Measurements from ENCODE around the gene MLLT1. TPM values are rescaled to one million over a fixed set of nuclear protein-coding genes. Genes with fewer than 3 reads are reported as not detected.

The MLLT1 gene
- total and polyA plus RNA-seq, 10 donors, result 10.1 to 57.2 (median 25.1) TPM

DNA sequence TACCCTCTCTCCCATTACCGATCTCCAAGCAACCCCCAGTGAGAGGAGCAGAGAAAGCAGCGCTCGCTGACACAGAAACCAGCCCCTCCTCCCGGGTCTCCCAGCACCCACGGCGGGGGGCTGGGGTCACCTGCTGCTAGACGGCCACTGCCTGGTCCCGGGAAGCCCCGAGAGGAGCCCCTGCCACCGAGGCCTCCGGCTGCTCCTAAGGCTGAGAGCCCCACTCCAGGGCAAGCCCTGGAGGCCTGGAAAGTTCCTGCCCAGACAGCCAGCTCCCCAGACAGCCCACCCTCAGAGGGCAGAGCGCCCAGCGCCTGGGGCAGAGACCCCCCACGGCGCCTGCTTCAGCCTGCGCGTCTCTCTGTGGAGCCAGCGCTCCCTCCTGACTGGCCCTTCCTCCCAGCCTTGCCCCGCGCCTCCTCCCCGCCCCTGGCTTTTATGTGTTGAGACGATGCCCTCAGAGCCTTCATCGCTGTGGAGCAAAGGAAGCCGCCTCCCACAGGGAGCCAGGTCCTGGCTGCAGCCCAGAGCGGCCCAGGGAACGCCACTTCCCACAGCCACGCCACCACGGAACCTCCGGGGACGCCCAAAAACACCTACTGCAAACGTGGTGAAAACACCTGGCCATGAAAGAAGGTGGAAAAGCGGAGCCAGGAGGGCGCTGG is 51.1 kb downstream of the MLLT1 start:
- peaks cover 0 to 72% (median 34%) of the 10 kb centered on the region in 6 donors for H3K36me3 ChIP-seq

DNA sequence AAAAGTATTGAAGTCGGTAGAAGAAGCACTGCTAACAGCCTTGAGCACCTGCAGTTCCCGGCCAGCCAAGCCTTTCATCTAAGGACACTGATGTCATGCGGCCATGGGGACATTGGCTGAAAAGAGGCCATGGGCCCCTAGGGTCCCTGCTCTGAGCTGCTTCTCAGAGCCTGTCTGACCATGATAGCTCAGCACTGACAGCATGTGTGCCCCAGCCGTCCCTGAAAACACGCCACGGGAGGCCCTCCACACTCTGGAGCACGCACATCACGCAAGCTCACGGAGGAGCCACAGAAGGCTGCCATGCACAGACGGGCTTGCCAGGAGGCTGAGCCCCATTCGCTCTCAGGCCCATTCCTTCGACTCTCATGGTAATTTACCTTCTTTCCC is 51.8 kb downstream of the MLLT1 start:
- H3K27me3 ChIP-seq (replicated peaks in 1 of 7), result no peaks in the 10 kb centered on the region
- intact Hi-C loops (cut with DNase I; ENCODE audit: low total_unique reads), result no loop called here
- H3K4me1 ChIP-seq, result peaks cover 0 to 52% (median 14%) of the 10 kb centered on the region in 6 donors
- peaks cover 0 to 80% (median 35%) of the 10 kb centered on the region in 6 donors for H3K36me3 ChIP-seq
- TF ChIP-seq POLR2A (IDR thresholded peaks at IDR 0.05) (no peak), POLR2AphosphoS5 (IDR thresholded peaks at IDR 0.05) (no peak)
- TF ChIP-seq, protein P1, sequence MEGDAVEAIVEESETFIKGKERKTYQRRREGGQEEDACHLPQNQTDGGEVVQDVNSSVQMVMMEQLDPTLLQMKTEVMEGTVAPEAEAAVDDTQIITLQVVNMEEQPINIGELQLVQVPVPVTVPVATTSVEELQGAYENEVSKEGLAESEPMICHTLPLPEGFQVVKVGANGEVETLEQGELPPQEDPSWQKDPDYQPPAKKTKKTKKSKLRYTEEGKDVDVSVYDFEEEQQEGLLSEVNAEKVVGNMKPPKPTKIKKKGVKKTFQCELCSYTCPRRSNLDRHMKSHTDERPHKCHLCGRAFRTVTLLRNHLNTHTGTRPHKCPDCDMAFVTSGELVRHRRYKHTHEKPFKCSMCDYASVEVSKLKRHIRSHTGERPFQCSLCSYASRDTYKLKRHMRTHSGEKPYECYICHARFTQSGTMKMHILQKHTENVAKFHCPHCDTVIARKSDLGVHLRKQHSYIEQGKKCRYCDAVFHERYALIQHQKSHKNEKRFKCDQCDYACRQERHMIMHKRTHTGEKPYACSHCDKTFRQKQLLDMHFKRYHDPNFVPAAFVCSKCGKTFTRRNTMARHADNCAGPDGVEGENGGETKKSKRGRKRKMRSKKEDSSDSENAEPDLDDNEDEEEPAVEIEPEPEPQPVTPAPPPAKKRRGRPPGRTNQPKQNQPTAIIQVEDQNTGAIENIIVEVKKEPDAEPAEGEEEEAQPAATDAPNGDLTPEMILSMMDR (IDR thresholded peaks at IDR 0.05 in 8 of 11, conservative IDR thresholded peaks at IDR 0.05 in 3 of 11), result no peak
- peak; percentile 67 for DNase-seq
- H3K4me3 ChIP-seq, result no peak overlapping the region
- H3K9me3 ChIP-seq, result no peaks in the 10 kb centered on the region
- WGBS, 5 donors, result 83 to 87% (median 86%) methylated on average over 12 of the region's 12 CpGs
- no peak overlapping the region for H3K27ac ChIP-seq

More for the DNA sequence above, 51.1 kb downstream of the MLLT1 start:
- no peak overlapping the region for H3K27ac ChIP-seq
- intact Hi-C loops (cut with DNase I; ENCODE audit: low total_unique reads), result no loop called here
- 83 to 87% (median 87%) methylated on average over 29 to 33 of the region's 33 CpGs for WGBS, 5 donors
- no peaks in the 10 kb centered on the region for H3K9me3 ChIP-seq
- no peak overlapping the region for H3K4me3 ChIP-seq
- no peaks in the 10 kb centered on the region for H3K27me3 ChIP-seq (replicated peaks in 1 of 7)
- peak; percentile 65 for DNase-seq
- H3K4me1 ChIP-seq, result peaks cover 0 to 52% (median 16%) of the 10 kb centered on the region in 6 donors
- TF ChIP-seq POLR2AphosphoS5 (IDR thresholded peaks at IDR 0.05), result peak in 1 of 3 donors; percentile 26
- TF ChIP-seq POLR2A (IDR thresholded peaks at IDR 0.05), result no peak

DNA sequence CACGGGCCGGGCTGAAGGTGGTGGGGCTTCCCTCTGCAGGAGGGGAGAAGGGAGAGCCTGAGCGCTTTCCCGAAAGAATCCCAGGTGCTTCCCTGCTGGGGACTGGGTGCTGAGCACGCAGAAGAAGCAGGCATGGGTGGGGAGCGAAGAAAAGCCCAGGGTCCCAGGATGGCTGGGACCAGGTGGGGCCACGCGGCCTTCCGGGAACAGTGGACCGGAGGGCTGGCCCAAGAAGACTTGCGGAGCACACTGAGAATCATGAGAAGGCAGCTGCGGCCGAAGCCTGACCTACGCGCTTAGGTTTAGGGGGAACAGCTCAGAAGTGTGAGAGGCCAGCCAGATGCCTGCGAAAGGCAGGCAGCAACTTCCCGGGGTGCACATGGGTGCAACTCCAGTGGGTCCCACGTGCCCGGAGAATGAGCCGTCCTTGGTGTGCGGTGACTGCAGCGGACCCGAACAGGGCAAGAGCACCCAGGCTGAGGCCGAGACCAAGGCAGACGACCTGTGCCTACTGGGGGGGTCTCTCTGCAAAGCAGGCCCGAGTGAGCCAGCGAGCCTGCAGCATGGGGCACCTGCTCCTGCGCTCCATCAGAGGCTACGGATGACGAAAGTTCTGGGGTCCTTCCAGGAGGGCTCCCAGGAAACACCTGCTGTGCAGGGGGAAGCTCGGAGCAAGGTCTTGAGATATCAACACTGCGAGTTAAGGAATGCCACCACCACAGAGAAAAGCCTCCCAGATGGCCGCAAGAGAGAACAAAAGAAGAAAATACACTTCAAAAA is 52.4 kb downstream of the MLLT1 start:
- Histone ChIP-seq H3K4me3 (no peak overlapping the region), H3K9me3 (no peaks in the 10 kb centered on the region), H3K27me3 (replicated peaks in 1 of 7) (no peaks in the 10 kb centered on the region), H3K4me1 (peaks cover 0 to 52% (median 14%) of the 10 kb centered on the region in 6 donors), H3K36me3 (peaks cover 0 to 86% (median 38%) of the 10 kb centered on the region in 6 donors), H3K27ac (no peak overlapping the region)
- TF ChIP-seq POLR2A (IDR thresholded peaks at IDR 0.05) (no peak), POLR2AphosphoS5 (IDR thresholded peaks at IDR 0.05) (no peak)
- TF ChIP-seq, protein P1 (IDR thresholded peaks at IDR 0.05 in 8 of 11, conservative IDR thresholded peaks at IDR 0.05 in 3 of 11), result no peak
- intact Hi-C loops (cut with DNase I; ENCODE audit: low total_unique reads), result no loop called here
- WGBS, 5 donors, result 86 to 94% (median 91%) methylated on average over 23 to 33 of the region's 33 CpGs
- peak; percentile 62 for DNase-seq

DNA sequence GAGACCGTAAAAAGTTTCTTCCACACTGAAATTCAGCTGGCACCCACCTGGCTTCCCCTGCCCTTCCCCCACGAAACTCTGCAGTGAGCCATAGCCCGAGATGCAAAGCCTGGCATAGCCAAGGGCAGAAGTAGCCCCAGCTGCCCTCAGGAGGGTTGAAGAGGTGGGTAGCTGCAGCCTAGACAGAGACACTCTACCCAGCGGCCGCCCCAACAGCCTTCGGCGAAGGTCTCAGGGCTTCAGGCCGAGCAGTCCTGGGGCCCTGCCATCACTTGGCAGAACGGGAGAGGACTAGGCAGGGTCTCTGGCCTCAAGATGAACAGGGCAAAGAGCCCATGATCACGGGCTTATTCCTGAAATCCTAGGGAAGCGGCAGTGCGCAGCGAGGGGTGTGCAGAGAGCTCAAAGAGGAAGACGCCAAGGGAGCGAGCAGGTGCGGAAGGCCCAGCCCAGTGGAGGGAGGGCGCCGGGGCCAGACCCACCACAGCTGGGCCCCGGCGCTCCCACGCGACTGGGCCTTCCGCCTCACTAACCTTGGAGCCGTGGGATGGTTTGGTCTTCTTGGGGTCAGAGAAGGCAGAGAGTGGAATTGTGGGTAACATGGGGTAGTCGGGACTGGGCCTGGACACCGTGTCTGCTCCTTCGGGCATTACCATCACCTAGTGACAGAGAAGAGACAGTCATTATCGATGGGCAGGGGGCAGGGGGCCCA is 53.2 kb downstream of the MLLT1 start:
- no peak for TF ChIP-seq POLR2A (IDR thresholded peaks at IDR 0.05)
- no peak for TF ChIP-seq POLR2AphosphoS5 (IDR thresholded peaks at IDR 0.05)
- TF ChIP-seq, protein P1 (IDR thresholded peaks at IDR 0.05 in 8 of 11, conservative IDR thresholded peaks at IDR 0.05 in 3 of 11), result no peak
- H3K27ac ChIP-seq, result no peak overlapping the region
- no peak overlapping the region for H3K4me3 ChIP-seq
- 93 to 95% (median 95%) methylated on average over 26 to 28 of the region's 28 CpGs for WGBS, 5 donors
- DNase-seq, result peak; percentile 41
- peaks cover 0 to 93% (median 46%) of the 10 kb centered on the region in 6 donors for H3K36me3 ChIP-seq
- H3K9me3 ChIP-seq, result no peaks in the 10 kb centered on the region
- peaks cover 0 to 51% (median 16%) of the 10 kb centered on the region in 6 donors for H3K4me1 ChIP-seq
- no peaks in the 10 kb centered on the region for H3K27me3 ChIP-seq (replicated peaks in 1 of 7)
- intact Hi-C loops (cut with DNase I; ENCODE audit: low total_unique reads), result no loop called here
